ENCODE results near the gene CSTF2T.

Gene CSTF2T

DNA sequence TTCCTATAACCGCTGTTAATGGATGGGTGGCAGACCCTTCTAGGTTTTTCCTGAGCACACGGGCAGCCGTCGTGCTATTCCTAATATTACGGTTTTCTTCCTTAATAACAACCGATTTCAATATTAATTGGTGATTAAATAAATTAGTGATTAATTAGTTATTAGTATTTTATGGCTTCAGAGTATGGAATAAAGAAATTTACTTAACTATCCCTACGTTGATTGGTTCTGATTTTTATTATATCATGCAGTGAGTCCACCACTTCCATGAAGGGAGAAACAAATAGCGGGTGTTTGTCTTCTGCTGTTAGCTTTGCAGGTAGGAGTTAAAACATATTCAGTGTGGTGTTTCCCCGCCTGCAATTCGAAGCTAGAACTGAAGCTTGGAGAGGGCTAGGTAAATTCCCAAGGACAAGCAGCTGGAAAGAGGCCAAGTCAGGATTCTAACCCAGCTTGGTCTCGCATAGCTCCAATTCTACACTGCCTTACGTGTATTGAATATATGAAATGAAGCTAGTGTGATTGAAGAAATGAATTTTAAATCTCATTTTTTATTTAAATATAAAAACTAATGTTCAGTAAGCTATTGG lies 928 bp upstream of the CSTF2T start:
- peak overlapping the region; percentile 82; the same call in 1 of the 2 replicates for H3K4me3 ChIP-seq (ENCODE audit: low read depth, low read length)
- TF ChIP-seq, protein P1, sequence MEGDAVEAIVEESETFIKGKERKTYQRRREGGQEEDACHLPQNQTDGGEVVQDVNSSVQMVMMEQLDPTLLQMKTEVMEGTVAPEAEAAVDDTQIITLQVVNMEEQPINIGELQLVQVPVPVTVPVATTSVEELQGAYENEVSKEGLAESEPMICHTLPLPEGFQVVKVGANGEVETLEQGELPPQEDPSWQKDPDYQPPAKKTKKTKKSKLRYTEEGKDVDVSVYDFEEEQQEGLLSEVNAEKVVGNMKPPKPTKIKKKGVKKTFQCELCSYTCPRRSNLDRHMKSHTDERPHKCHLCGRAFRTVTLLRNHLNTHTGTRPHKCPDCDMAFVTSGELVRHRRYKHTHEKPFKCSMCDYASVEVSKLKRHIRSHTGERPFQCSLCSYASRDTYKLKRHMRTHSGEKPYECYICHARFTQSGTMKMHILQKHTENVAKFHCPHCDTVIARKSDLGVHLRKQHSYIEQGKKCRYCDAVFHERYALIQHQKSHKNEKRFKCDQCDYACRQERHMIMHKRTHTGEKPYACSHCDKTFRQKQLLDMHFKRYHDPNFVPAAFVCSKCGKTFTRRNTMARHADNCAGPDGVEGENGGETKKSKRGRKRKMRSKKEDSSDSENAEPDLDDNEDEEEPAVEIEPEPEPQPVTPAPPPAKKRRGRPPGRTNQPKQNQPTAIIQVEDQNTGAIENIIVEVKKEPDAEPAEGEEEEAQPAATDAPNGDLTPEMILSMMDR (IDR thresholded peaks at IDR 0.05; ENCODE audit: low read depth, low read length, missing control alignments): no peak
- no peak for DNase-seq (ENCODE audit: low read depth)

DNA sequence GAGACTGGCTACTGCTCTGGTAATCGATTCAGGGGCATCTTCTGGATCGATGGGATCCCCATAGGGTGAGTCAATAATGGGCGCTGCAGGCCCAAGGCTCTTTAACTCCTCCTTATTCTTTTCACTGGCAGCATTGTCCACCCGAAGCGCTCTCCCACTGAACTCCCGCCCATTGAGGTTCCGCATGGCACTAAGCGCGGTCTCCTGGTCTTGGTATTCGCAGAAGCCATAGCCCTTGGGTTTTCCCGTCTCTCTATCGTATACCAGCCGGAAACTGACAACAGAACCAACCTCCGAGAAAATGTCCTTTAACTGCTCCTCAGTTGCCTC lies 285 bp downstream of the CSTF2T start:
- TF ChIP-seq, protein P1 (IDR thresholded peaks at IDR 0.05; ENCODE audit: low read depth, low read length, missing control alignments): no peak
- DNase-seq (ENCODE audit: low read depth): no peak
- peak overlapping the region; percentile 82 for H3K4me3 ChIP-seq (ENCODE audit: low read depth, low read length)

DNA sequence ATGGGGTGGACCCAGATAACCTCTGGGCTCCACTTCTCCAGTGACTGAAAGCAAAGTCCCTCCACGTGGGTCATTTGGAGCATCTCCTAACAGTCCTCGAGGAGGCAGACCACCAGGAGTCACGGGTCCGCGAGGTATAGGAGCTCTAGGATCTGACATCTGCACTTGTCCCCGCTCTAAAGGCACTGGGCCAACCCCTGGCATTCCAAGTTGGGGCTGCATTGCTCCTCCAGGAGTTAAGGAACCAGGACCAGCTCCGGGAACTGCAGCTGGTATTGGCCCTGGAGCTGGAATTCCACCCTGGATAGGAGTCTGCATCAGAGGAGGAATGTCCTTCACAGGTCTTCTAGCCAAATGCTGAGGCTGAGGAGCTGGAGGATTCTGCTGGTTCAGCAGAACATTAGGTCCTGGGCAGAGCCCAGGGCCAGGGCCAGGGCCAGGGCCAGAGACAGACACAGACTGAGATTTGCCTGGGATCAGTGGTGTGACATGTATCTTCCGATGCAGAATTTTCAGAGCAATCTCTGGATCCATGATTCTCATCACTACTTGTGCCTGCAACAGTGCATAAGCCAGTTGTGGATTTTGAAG lies 827 bp downstream of the CSTF2T start:
- DNase-seq (ENCODE audit: low read depth): no peak
- peak overlapping the region; percentile 82 for H3K4me3 ChIP-seq (ENCODE audit: low read depth, low read length)
- TF ChIP-seq, protein P1 (IDR thresholded peaks at IDR 0.05; ENCODE audit: low read depth, low read length, missing control alignments): no peak

DNA sequence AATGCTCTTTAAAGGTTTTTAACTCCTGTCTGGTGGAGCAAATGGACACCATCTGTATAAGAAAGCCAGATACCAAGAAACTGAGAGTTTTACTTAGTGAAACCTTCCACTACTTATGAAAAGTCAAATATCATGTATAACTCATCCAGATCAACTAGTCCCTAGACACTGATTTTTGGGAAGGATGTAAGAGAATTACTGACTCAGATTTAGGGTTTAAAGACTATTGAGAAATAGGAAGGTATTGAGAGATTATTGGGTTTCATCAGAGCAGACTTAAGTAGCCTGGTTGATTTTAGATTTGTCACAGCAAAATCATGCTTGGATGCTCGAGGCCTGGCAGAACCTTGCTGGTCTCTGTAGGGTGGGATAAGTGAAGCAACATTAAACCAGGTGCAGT lies 3.1 kb downstream of the CSTF2T start:
- no peak for DNase-seq (ENCODE audit: low read depth)
- TF ChIP-seq, protein P1 (IDR thresholded peaks at IDR 0.05; ENCODE audit: low read depth, low read length, missing control alignments): no peak
- no peak overlapping the region for H3K4me3 ChIP-seq (ENCODE audit: low read depth, low read length)

DNA sequence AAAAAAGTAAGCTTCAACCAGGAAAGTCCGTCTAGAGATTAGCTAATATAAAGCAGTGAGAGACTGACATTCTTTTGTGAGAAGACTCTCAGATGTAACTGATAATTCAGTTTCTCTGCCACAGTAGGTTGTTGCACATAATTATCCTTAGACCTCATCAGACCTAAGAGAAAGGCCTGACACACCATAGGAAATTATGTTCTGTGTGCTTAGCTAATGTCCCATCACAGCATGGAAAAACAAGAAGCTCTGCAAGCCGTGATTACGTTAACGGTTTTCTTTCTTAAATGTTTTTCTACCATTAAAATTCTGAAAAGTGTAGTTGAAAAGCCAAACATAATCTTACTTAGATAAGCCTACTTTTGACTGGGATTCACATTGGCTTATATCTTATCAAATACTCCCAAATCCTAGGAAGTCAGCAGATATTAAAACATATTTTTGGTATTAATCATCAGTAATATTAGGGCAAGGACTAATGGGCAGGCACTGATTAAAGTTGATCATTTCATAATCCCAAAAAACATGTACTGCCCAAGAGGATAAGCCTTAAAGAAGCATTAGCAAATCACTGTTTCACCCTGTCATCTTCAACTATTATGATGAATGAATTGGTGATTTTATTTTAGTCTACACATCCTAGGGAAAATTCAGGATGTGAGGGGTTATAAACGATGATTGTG lies 5.2 kb downstream of the CSTF2T start:
- H3K4me3 ChIP-seq (ENCODE audit: low read depth, low read length): no peak overlapping the region
- TF ChIP-seq, protein P1 (IDR thresholded peaks at IDR 0.05; ENCODE audit: low read depth, low read length, missing control alignments): no peak
- DNase-seq (ENCODE audit: low read depth): no peak

DNA sequence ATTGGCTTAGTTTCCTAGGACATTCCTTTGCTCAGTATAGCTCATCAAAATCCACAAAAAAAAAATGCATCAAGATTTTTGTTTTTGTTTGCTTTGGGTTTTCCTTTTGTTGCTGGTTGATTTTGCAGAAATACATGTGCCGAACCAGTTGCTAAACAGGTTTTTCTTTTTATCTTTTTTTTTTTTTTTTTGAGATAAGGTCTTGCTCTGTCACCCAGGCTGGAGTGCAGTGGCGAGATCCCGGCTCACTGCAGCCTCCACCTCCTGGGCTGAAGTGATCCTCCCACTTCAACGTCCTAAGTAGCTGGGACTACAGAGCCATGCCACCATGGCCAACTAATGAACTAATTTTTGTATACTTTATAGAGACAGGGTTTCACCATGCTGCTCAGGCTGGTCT lies 8.3 kb downstream of the CSTF2T start:
- TF ChIP-seq, protein P1 (IDR thresholded peaks at IDR 0.05; ENCODE audit: low read depth, low read length, missing control alignments): no peak
- DNase-seq (ENCODE audit: low read depth): no peak
- no peak overlapping the region for H3K4me3 ChIP-seq (ENCODE audit: low read depth, low read length)
